ENCODE results near the gene ERVFRD-1.

DNA sequence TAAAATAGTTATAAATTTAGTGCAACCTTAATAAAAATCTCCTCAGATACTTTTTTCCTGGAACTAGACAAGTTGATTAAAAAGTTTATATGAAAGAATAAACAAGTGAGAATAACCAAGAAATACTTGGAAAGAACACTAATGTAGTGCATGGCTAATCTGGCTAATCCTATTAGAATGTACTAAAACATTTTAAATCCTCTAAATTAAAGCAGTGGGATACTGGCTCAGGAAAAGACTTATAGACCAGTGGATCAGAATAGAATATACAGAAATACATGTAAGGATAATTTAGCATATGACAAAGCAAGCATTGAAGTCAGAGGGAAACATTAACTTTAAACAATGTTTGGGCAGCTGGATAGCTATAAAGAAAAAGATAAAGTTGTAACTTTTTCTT is 41.1 kb upstream of the ERVFRD-1 start:
- TF ChIP-seq POLR2A (IDR thresholded peaks at IDR 0.05) = no peak
- TF ChIP-seq, protein P1, sequence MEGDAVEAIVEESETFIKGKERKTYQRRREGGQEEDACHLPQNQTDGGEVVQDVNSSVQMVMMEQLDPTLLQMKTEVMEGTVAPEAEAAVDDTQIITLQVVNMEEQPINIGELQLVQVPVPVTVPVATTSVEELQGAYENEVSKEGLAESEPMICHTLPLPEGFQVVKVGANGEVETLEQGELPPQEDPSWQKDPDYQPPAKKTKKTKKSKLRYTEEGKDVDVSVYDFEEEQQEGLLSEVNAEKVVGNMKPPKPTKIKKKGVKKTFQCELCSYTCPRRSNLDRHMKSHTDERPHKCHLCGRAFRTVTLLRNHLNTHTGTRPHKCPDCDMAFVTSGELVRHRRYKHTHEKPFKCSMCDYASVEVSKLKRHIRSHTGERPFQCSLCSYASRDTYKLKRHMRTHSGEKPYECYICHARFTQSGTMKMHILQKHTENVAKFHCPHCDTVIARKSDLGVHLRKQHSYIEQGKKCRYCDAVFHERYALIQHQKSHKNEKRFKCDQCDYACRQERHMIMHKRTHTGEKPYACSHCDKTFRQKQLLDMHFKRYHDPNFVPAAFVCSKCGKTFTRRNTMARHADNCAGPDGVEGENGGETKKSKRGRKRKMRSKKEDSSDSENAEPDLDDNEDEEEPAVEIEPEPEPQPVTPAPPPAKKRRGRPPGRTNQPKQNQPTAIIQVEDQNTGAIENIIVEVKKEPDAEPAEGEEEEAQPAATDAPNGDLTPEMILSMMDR (IDR thresholded peaks at IDR 0.05) = no peak
- no peak for TF ChIP-seq POLR2AphosphoS5 (IDR thresholded peaks at IDR 0.05)

All from upper lobe of left lung (tissue), 4 donors.